Activated CD4-positive, alpha-beta T cell treated with anti-CD3 and anti-CD28 coated beads, Interleukin-2, Interleukin-4, amounts not matched to agents 100 ng/mL and 50 ng/mL, durations not matched to agents 16 hours and 8 hours (primary cell): ENCODE results near the gene SLC2A6.
A peak's percentile ranks its signal among the peaks of the same experiment; 100 is the strongest.

Experiments used
- DNase-seq: peaks from one replicate; pipeline ENCODE4 v3.0.0-alpha.2; 2020; ENCODE audit warnings: low spot score

SLC2A6 gene, protein sequence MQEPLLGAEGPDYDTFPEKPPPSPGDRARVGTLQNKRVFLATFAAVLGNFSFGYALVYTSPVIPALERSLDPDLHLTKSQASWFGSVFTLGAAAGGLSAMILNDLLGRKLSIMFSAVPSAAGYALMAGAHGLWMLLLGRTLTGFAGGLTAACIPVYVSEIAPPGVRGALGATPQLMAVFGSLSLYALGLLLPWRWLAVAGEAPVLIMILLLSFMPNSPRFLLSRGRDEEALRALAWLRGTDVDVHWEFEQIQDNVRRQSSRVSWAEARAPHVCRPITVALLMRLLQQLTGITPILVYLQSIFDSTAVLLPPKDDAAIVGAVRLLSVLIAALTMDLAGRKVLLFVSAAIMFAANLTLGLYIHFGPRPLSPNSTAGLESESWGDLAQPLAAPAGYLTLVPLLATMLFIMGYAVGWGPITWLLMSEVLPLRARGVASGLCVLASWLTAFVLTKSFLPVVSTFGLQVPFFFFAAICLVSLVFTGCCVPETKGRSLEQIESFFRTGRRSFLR

DNA sequence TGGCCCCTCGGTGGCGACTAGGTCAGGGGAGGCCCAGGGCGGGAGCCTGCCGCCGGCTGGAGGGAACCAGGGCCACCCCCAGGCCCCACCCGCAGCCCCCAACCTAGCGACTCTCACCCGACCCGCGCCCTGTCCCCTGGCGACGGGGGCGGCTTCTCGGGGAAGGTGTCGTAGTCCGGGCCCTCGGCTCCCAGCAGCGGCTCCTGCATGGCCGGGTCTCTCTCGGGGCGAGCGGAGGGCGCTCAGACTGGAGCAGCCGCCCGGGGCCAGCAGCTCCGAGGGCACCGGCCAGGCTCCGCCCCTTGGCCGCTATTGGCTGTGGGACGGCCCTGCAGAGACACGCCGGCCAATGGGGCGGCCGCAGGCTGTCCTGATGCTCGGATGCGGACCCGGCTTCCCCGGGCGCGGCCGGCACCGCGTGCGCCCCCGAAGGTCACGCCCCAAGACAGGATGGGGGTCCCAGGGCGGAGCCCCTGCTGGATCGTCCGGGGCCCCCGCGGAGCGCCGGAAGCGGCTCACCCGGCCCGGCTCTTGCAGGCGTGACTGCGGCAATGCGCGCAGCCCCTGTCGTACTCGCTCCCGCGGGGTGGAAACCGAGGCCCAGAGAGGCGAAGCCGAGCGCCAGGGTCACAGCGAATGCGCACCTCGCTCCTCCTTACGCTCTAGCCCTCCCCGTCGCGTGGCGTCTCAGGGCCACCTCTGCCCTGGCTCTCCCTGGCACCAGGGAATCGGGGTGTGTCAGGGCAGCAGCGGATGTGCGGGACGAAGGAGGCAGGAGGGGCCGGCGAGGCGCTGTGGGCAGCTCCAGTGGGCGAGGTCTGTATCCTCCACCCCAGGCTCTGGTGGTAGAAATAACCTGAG, at the start of gene SLC2A6:
Gene SLC2A6, minus strand, starts transcription at position 249 of the 861 bp plus-strand sequence. Its CDS starts 40 bp downstream, at position 209.
- peak; percentile 83 for DNase-seq

DNA sequence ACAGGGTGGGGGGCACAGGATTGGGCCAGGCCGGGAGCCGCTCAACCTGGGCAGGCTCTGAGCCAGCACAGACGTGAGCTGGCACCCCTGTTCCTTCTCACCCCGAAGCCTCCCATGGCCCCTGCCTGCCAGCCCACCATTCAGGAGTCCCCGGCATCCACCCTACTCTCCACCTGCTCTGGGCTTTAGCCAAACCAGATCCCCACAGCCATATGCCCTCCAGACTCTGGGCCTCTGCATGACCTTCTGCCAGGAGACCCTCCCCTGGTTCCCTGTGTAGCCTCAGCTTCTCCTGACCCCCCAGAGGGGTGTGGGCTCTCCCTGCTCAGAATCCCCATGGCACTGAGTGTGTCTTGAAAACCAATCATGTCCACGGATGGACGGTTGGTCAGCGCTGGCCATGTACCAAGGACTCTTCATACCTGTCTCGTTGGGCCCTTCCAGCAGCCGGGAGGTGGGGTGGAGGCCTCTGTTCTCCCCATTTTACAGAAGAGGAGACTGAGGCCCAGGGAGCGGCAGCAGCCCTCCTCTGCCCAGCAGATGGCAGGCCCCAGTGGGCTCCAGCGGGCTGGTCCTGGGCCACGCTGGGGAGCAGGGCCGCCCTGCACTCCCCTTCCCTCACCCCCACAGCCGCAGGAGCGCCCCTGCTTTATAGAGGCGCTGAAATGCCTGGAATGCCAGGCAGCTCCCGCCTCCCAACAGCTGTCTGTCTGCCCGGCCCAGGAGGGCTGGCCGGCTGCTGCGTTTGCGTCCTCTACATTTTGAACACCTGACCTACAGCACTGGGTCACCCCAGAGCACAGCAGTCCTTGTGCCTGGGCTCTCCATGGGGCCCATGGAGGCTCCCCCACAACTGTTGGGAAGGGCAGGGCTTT, 49.3 kb upstream of the SLC2A6 start:
- no peak for DNase-seq

DNA sequence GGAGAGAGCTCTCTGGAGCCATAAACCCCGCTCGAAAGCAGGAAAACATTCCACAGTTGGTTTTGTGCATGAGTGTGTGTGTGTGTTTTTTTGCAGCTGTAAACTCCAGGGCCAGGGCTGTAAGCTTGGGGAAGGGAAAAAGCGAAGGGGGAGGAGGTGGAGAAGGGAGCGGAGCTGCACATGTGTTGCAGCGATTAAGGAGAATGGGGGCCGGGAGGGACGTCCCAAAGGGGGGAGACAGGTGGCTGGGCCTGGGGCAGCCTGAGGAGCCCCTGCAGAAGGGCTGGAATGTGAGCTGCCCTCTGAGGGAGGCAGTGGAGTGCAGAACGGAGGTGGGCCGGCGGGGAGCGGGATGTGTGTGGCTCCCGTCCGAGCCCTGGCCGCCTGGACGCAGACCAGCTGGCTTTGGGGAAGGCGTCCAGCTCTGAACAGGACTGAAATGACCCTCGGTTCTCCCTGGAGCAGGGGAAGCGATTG, 48.6 kb upstream of the SLC2A6 start:
- no peak for DNase-seq

DNA sequence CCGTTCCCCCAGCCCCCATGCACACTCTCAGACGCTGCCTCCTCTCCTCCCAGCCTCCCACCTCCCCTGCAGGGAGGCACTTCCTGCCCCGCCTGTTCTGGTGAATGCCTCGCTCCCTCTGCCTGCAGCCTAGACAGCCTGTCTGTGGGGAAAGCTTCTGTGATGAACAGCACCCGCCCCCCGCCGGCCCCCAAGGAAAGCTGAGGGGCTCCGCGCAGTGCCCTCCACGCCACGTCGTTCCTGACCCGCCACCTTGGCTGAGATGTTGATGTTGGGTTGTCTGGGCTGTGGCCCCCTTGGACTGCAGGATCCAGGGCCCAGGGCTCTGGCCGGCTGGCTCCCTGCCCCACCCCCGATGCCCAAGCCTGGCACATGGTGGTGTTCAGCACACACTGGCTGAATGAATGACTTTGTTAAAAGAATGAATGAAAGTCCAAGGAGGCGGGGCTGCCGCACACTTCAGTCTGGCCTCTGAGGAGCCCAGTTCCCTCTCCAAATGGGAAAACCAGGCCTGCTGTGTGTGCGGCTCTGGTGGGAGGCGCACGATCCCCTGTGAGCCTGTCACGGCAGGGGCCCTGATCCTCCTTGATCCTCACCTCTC, 47.9 kb upstream of the SLC2A6 start:
- no peak for DNase-seq

DNA sequence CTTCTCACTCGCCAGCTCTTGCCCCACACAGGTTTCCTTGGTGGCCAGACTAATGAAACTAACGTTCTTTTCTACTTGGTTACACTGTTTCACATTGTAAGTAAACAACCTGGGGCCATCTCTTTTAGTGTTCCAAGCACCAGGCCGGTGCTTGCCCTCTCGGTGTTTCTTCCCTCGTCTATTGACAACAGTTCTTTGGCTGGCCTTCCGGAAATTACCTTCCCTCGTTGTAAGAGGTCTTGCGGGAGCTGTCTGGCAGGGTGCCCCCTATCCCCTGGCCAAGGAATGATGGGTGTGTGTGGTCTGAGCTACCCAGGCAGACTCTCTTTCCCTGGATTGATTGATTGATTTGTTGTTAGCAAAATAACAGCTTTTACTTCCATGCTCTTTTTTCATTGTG, 46.8 kb upstream of the SLC2A6 start:
- no peak for DNase-seq

DNA sequence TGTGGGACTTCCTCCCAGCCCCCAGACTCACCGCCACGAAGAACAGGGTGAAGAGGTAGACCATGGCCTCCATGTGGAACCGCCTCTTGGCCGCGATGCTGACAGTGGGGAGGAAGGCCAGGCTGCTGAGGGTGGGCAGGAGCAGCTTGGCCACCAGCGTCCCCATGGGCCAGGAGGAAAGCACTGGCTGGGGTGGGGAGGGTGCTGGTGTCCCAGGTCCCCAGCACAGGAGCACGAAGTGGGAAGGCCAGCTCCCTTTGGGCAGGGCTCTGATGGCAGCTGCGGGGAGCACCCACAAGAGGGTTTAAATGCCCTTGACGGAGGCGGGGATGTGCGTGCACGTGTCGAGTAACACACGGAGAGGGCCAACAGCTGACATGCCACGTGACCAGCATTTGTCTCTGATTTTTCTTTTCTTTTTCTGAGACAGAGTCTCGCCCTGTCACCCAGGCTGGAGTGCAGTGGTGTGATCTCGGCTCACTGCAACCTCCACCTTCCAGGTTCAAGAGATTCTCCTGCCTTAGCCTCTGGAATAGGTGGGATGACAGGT, 45.9 kb upstream of the SLC2A6 start, which contains the start of gene MYMK:
Gene MYMK, minus strand, starts transcription at position 281 of the 550 bp plus-strand sequence. Its CDS starts 115 bp downstream, at position 166.
- no peak for DNase-seq

DNA sequence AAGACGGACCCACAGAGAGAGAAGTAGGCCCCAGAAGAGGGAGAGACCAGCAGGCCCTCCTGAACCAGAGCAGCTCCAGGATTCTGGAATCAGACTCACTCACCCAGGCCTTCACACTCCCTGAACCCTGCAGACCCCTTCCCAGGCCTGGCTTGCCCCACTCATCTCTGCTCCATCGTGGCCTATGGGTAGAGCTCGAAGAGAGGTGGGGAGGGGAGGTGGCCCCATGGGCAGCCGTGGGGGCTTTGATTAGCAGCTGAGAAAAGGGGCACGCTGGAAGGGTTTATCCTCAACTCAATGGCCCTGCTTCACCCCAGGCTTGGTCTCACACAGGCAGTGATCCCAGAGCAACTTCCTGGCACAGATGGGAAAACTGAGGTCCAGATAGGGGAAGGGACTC, 45.2 kb upstream of the SLC2A6 start:
- DNase-seq, result no peak

DNA sequence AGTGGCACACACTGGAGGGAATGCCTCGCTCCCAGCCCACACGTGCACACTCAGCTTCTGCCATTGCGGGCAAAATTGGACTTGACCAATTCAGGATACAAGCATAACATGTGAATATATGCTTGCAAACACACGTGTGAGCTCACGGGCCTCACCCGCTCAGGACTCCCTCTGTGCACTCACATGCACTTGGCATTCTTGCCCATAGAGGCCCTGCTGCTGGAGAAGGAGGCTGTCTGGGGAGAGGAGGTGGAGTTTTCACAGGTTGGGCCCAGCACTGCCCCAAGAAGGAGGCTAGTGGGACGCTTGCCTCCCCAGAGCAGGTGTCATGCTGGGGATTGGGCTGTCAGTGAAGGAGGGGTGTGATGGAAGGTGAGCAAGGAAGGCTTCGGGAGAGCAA, 44.2 kb upstream of the SLC2A6 start:
- no peak for DNase-seq

DNA sequence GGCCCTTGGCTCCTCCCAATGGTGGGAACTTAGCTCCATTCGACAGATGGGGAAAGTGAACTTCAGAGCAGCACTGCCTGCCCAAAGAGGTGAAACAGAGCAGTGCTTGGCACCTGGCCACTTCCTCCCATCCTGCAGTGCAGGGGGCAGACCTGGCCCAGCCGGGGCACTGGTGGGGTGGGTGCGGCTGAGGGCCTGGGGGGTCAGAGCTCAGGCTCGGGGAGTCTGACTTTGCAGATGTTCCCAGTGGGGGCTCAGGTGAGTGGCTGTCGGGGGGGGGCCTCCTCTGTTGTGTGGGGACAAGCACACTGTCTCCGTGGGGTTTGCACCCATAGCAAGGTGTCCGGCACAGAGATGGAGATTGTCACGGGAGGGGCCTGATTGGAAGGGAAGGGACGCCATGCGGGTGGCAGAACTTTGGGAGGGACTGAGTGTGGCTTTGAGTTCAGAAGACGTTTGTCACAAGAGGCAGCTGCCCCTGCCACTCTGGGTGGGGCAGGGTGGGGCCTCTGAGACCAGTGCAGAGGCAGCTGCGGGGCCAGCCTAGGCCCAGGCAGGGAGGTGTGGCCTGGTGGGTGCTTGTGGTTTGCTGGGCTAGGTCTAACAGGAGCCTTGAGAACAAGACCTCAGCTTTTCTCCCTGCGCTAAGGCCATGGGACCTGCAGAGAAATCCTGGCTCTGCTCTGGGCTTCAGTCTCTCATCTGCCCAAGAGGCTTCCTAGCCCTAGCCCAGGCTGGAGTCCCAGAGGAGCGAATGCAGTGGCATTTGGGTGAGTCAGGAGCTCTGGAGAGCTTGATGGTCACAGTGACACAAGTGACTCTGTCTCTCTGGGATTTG, 43.4 kb upstream of the SLC2A6 start:
- DNase-seq, result no peak

DNA sequence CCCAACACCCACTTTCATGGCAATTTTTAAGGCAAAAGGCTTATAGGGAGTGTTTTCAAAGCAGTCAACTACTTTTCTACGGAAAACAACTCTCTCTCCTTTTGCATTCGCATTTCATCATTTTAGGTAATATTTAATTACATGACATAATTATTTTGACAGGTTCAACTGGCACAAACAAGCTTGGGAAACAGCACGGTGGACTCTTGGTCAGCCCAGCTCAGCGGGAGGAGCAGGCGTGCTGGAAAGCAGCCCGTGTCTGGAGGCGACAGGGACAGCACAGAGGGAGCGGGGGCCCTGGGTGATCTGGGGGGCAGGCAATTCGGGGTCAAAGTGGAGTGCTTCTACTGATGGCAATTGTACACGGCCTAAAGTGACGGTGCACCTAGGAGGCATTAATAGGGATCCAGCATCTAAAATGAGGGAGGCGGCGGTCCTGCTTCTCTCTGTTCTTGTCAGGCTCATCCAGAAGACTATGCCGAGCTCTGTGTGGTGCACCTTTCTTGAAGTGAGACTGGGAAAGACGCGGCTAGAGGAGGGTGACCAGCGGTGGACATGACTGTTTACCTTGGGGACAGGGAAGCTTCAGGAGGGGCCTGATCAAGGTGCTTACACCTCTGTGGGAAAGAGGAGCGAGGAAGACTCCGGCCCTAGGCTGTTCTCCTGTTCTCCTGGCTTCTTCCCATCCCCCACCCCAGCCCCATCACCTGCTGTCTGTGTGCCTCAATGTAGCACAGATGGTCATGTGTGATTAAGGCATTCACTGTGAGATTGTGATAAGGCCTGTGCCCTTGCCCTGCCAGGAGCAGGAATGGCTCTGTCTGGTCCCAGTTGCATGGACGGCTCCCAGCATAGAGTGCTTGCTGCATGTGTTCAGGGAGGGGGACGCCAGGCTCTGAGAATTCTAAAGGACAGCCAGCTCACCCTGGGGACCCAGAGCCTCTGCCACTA, 42.5 kb upstream of the SLC2A6 start:
- no peak for DNase-seq

DNA sequence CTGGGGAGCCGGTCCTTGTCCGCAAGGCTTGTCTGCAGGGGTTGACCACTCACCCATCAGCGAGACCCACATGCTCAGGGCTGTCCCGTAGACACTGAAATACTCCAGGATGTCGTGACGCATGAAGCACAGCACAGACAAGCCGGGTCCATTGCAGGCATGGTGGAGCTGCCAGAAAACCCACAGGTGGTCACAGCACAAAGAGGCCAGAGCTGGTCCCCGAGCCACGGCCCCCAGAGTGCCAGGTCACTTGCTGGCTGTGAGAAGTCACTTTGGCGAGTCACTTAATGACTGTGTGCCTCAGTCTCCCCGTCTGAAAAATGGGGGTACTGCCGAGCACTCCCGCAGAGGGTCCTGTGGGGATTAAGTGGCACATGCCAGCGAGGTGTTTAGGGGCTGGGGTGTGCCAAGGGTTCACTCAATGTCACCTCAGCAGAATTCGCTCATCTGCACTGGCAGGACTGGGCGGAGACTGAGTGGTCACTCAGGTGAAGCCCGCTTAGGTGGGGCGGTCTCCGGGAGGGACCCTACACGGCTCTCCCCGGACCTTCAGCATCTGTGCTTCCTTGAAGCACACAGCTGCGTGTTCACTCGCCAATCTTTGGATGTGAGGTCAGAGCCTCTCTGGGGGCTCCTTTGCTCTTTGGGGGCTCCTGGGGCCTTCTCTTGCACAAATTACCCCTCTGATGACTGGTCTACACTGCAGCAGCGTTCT, 41.4 kb upstream of the SLC2A6 start:
- DNase-seq, result no peak

DNA sequence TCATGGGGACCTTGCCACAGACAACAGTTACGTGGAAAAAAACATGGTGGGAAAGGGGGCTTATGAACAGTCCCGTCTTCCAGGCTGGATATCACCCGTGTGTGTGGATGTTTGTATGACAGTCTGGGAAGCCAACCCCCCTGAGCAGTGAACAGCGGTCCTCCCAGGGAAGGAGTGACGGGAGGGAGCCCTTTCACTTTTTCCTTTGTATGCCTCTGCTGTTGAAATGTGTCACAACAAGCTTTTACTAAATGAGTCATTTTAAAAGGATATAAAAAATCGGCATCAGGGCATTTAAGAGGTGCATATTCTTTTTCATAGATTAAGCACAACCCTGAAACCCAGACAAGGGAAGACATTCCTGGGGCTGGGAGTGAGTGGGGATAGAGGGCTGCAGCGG, 40.8 kb upstream of the SLC2A6 start:
- DNase-seq, result no peak

DNA sequence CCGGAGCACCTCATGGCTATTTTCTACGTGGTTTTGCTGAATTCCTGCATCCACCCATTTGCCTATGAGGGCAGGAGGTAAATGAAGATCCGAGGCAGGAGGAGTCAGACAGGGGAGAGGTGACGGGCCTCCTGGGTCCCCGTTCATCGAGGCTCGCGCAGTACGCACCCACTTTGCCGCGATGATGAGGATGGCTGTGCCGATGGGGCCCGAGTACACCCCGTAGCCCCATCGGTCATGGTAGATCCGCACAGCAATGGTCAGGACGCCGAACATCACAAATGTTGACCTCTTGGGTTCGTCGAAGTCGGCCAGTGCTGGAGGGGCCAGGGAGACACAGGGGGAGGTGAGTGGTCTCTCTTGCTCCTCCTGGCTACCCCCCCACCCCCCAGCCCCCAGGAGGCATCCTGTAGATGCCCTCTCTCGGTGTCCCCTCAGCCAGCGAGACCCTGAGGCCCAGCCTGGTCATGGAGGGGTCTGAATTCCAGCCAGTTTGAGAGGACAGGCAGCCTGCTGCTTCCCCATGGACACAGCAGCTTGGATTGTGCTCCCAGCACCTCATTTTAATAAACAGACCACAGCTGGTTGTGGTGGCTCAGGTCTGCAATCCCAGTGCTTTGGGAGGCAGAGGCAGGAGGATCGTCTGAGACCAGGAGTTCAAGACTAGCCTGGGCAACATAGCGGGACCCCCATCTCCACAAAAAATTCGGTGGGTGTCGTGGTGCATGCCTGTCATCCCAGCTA, 40.0 kb upstream of the SLC2A6 start:
- DNase-seq, result no peak

DNA sequence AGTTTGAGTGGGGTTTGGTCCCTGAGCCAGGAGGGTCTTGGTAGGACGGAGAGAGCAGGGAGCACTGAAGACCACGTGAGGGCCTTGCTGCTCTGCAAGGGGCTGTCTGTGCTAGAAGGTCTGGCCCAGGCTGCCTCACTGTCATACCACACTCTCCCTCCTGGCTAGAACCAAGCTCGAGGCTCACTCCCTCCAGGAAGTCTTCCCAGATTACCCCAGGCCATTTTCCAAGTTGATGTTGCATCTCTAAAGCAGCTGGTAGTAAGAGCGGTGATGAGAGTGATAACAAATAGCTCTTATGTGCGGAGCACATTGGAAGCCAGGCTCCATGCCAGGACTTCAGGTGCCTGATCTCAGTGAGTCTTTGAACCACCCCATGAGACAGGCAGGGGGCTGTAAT, 39.3 kb upstream of the SLC2A6 start:
- DNase-seq, result no peak

DNA sequence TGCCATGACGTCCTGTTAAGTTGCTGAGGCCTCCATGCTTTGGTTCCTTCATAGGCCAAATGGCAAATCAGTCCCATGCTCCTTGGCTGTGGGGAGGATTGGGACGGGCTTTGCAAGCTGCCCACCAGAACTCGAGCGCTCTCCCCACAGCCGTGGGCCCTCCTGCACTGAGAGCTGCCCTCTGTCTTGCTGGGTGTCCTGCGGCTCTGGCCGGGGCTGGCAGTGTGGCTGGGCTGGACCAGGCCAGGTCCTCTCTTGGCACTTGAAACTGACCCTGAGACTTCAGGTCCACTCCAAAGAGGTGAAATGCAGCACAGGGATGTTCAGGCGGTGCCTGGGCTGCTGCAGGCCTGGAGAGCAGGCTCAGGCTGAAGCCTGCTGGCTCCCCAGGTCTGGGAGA, 38.8 kb upstream of the SLC2A6 start:
- no peak for DNase-seq

DNA sequence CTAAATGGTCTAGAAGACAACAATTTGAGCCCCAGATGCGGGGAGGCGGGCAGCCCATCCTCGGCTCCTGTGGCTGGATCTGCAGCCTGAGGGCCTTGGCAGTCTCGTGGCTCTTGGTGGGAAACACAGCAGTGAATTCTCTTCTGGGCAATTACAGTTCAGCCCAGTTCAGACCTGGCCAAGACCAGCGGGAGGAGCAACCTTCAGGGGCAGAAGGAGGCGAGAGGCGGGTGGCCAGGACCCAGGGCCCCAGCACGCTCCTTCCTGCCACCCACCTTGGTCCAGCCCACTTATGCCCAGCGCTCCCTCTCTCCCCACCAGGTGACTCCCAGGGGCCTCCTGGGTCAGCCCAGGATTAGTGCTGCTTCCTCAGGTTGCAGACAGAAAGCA, 38.1 kb upstream of the SLC2A6 start:
- no peak for DNase-seq

DNA sequence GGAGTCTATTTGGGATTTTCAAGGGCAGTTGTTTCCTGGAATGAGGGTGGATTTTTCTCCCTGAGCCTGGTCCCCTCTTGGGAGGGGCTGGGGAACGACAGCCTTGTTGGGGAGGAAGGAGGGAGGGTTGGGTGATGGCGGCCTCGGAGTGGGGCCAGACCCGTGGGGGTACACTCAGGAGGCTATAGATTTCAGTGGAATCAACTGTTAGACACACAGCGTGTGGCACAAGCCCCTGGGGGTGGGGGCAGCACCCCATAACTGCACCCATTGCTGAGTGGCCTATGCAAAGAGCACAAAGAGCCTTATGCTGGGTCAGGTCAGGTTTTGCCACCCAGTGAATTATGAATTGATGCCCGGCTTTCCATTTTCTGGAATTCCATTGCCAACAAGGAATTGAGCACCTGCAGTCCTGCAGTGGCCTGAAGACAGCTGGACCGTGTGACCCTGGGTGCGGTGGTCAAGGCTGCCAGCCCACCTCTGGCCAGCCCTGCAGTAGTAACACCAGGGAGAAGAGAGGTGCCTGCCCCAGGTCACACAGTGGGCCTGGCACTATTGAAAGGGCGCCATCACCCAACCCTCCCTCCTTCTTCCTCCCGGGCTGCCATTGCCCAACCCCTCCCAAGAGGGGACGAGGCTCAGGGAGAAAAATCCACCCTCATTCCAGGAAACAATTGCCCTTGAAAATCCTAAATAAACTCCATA, 37.5 kb upstream of the SLC2A6 start:
- DNase-seq, result no peak
